ENCODE data around the gene RBM3.

Gene RBM3

GRCh38 chrX:48578661-48579128, 4.4 kb downstream of the RBM3 start:
- no peak for DNase-seq

DNA sequence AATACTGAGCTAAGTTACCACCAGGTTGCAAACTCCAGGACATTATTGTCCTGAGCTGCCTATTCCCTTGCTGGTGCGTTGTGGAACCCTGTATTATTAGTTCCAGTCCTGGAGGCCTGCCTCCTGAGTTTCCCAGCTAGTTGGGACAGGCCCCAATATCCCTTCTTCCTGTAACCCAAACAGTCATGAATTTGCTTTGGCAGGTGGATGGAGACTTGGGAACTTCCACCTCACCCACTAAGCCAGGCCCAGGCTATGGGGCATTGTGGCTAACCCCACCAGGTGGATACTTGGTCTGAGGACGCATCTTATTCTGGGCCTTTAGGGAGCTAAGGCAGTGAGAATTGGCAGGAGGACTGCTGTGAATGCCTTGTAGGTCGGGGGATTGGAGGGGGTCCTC, 5.0 kb downstream of the RBM3 start:
- DNase-seq, result no peak

- DNase-seq, result no peak
These were observed 6.4 kb downstream of the RBM3 start for GRCh38 chrX:48580662-48581061.

- DNase-seq, result no peak
These were observed 10.4 kb downstream of the RBM3 start for GRCh38 chrX:48584698-48585097.

- no peak for DNase-seq
These were observed 15.3 kb downstream of the RBM3 start for GRCh38 chrX:48589482-48590162.

DNA sequence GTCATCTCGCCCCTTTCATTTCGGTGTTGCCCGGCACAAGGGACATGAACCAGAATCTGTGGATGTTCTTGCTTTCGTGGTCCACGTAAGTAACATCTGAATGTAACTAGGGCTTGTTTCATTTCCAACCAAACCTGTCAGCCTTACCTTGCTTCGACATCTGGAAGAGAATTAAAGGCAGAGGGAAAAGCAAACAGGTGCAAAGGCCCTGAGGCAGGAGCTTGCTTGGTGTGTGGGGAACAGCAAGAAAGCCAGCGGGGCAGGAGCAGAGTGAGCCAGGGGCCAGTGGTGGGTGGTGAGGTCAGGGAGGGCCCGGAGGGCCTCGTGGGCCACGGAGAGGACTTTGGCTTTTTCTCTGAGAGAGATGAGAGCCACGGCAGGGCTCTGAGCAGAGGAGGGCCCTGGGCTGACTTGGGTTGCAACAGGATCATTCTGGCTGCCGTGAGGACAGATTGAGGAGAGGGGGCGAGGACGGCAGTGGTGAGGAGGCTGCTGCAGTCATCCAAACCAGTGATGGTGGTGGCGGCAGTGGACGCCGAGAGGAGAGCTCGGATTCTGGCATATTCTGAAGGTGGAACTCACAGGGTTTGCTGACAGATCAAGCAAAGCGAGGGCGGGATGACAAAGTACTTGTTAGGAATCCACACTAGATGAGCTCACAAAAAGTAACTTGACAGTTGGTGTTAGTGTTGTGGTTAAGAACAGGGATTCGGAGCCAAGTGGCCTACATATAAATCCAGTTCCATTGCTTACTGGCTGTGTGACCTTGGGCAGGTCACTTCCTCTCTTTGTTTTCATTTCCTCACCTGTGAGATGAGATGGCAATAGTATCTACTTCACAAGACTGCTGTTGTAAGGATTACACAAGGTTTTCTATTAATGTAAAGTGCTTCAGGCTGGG, 16.2 kb downstream of the RBM3 start:
- DNase-seq, result no peak

DNA sequence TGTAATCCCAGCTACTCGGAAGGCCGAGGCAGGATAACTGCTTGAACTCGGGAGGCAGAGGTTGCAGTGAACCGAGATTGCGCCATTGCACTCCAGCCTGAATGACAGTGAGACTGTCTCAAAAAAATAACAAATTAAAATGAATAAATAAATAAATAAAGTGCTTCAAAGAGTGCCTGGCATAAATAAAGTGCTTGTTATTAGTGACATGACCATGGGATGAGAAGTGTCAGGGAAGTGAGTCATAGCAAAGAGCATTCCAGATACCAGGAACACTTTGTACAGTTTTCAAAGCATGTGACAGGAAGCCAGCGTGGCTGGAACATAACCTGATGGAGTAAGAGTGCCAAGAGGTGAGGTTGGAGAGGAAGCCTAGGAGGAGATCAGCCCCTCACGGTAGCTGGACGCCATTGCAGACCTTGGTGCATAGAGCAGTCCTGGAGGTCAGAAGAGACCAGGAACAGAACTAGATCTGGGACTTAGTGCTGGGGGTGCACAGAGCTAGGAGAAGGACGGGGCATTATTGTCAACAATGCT, 17.0 kb downstream of the RBM3 start:
- no peak for DNase-seq

DNA sequence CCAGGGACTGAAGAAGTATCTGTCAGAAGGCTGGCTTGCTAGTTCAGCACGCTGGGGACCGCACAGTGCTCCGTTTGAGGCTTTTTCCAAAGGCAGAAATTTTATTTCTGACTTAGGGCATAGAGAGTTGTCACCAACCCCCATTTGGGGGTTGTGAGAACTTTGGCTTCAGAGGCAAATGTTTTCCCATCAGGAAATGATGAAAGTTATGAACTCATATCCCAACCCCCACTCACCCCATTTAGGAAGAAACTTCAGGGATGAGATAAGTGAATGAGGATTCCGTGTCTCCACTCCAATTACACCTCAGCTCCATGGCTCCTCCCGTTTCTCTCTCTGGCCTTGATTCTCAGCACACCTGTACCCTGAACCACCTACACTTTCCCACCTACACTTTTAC, 18.7 kb downstream of the RBM3 start:
- DNase-seq, result no peak

DNA sequence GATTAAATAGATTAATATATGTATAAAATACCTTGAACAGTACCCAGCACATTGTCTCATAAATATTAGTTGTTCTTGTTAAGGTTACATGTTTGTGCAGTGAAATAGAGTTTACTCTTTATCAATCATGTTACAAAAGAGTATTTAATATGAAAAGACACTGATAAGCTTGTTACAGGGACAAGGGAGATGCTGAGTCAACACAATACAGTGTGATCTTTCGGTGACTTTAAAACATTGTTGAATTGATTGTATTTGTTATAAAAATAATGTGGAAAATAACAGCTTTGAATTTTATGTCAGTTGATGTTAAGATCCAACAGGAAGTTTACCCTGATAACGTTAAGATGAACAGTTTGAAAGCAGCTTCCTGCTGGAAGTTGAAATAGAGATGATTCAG, 21.6 kb downstream of the RBM3 start:
- no peak for DNase-seq

- DNase-seq, result peak; percentile 86
These were observed 23.3 kb downstream of the RBM3 start, which contains the start of gene WDR13 for GRCh38 chrX:48597353-48598264. Gene WDR13, plus strand, starts transcription at chrX:48597492. Its CDS starts 505 bp downstream, at chrX:48597997.

DNA sequence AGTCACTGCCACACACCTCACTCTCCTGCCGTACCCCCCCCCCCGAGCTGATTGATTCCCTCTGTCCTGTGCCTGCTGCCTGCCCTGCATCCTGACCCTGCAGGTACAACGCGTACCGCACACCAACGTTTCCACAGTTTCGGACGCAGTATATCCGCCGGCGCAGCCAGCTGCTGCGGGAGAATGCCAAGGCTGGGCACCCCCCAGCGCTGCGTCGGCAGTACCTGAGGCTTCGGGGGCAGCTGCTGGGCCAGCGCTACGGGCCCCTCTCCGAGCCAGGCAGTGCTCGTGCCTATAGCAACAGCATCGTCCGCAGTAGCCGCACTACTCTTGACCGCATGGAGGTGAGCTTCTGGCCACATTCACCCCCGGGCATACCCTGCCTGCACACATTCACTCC, 24.3 kb downstream of the RBM3 start:
- no peak for DNase-seq

GRCh38 chrX:48599341-48599740, 25.1 kb downstream of the RBM3 start:
- DNase-seq, result no peak

DNA sequence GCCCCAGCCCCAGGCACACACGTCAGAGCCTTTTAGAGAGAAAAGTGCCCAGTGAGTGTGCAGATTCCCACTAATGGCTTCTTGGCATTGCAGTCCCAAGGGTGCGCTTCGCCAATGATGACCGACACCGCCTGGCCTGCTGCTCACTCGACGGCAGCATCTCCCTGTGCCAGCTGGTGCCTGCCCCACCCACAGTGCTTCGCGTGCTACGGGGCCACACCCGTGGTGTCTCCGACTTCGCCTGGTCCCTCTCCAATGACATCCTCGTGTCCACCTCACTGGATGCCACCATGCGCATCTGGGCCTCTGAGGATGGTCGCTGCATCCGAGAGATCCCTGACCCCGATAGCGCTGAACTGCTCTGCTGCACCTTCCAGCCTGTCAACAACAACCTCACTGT, 25.9 kb downstream of the RBM3 start:
- no peak for DNase-seq

- DNase-seq, result no peak
These were observed 27.6 kb downstream of the RBM3 start for GRCh38 chrX:48601741-48602394.

DNA sequence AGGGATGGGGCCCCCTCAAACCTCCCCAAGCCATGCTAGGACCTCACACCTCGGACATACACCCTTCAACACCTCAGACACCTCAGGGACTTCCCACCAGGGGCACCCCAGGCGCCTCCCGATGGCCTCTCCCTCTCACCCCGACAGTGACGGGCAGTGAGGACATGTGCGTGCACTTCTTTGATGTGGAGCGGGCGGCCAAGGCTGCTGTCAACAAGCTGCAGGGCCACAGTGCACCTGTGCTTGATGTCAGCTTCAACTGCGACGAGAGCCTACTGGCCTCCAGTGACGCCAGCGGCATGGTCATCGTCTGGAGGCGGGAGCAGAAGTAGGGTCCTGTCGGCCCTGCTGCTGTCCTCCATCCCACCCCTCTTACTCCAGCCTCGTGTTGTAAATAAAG, 30.4 kb downstream of the RBM3 start:
- no peak for DNase-seq

- no peak for DNase-seq
These were observed 31.8 kb downstream of the RBM3 start for GRCh38 chrX:48606091-48606490.

DNA sequence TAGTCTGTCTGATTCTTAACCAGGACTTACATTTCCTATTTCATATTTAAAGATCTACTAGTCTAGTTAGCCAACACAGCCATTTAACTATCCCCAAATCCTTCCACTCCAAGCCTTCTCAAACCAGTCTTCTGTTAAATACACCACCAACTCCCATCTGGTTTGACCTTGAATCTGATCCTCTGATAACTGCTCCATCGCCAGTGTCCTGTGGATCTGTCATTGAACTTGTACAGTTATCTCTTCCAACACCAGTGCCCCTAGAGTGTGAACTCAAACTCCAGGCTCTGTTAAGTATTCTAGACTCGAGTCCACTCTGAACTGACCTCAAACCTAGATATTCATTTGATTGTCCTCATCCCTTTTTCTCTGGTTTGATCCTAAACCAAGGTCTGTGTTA, 37.4 kb downstream of the RBM3 start:
- no peak for DNase-seq

DNA sequence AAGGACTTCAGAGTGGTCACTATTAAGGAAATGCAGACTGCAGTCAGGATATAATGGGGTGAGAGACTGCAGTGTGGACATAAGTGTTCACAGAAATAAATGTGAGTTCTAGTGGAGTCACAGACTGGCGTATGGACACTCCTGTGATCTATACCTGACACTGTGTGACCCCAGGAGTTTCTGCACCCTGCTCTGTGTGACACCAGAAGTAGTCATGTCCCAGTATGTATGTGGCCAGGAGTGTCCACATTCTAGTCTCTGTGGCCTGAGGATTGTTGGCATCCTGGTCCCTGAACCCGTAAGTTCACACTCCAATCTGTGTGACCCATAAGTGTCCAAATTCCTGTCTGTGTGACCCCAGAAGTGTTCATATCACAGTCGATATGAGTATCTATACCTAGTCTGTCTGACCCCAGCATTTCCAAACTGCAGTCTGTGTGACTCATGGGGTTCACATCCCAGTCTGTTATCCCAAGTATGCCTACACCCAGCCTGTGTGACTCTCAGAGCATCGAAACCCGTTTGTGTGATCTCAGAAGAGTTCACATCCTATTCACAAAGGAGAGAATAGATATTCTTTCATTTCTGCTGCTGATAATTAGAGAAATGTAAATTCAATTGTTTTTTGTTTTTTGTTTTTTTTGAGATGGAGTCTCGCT, 39.3 kb downstream of the RBM3 start:
- no peak for DNase-seq

DNA sequence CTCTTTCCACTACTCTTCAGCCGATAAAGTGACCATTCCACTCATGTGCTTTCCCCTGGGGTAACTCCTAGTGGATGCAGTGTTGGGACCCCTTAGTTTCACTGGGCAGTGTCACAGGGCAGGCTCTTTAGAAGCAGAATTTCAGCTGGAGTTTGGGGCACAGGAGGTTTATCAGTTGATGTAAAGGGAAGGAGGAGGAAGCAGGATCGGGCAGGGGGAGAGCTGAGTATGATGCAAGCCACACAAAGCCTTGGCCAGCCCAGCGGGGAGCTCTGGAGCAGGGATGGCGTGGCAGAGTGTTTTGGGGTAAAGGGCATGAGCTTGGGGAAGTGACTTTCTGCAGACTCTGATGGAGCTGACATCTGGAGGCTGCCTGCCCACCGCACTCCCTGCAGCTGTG, 42.3 kb downstream of the RBM3 start:
- DNase-seq, result no peak

DNA sequence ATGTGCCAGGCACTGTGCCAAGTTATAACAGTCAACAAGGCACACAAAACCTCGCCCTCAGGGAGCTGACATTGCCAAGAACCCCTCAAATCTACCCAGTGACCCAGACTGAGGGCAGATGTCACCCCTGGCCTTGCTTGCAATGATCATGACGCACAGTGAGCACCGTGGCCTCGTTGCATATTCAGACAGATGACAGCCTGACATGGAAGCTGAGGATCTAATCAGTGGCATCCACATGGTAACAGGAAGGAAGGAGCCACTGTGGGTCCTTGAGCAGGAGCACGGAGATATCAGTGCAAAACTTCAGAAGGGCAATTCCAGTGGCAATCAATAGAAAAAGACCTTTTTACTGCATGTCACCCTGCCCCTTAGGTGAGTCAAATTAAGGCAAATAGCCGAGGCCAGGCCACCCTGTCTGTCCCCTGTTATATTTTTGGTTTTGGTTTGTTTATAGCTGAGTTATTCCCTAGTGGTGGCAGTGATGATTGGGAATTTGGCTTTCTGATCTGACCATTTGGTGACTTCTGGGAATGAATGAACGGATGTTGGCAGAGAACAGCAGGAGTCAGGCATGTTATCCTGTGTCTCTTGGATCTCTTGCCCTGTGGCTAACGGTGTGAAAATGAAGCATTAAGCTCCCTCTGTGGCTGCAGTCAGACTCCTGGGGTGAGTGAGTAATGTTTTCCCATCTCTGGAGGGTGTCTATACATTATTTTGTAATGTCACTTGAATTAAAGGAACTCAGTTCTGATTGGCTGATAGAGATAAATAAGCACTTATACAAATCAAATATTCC, 43.5 kb downstream of the RBM3 start:
- no peak for DNase-seq
